Measurements from ENCODE around the gene ARHGEF33. TPM values are rescaled to one million over a fixed set of nuclear protein-coding genes. Genes with fewer than 3 reads are reported as not detected.

Gene ARHGEF33
- total RNA-seq, 1 donor = 0.43 TPM

DNA sequence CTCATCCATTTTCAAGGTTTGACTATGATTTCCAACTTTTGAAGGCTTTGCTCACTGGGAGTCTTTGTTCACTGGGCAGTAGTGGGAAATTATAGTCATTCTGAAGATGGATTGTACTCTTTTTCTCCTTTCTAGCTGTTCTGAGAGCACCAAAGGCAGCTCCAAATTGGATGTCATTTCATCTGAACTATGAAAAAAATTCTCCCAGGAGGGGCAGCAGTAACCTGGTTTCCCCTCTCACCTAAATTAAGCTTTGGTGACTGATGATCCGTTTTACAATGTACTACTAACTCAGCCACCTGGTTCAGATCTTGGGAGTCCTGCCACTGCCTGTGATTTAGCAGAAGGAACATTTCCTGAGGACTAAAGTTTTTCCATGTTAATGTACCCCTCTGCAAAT lies 17.6 kb downstream of the ARHGEF33 start:
- H3K4me3 ChIP-seq (ENCODE audit: low read depth, low read length) = no peak overlapping the region
- DNase-seq (ENCODE audit: low read depth) = no peak
- TF ChIP-seq, protein P1, sequence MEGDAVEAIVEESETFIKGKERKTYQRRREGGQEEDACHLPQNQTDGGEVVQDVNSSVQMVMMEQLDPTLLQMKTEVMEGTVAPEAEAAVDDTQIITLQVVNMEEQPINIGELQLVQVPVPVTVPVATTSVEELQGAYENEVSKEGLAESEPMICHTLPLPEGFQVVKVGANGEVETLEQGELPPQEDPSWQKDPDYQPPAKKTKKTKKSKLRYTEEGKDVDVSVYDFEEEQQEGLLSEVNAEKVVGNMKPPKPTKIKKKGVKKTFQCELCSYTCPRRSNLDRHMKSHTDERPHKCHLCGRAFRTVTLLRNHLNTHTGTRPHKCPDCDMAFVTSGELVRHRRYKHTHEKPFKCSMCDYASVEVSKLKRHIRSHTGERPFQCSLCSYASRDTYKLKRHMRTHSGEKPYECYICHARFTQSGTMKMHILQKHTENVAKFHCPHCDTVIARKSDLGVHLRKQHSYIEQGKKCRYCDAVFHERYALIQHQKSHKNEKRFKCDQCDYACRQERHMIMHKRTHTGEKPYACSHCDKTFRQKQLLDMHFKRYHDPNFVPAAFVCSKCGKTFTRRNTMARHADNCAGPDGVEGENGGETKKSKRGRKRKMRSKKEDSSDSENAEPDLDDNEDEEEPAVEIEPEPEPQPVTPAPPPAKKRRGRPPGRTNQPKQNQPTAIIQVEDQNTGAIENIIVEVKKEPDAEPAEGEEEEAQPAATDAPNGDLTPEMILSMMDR (IDR thresholded peaks at IDR 0.05; ENCODE audit: insufficient read depth, low read depth, low read length) = no peak

DNA sequence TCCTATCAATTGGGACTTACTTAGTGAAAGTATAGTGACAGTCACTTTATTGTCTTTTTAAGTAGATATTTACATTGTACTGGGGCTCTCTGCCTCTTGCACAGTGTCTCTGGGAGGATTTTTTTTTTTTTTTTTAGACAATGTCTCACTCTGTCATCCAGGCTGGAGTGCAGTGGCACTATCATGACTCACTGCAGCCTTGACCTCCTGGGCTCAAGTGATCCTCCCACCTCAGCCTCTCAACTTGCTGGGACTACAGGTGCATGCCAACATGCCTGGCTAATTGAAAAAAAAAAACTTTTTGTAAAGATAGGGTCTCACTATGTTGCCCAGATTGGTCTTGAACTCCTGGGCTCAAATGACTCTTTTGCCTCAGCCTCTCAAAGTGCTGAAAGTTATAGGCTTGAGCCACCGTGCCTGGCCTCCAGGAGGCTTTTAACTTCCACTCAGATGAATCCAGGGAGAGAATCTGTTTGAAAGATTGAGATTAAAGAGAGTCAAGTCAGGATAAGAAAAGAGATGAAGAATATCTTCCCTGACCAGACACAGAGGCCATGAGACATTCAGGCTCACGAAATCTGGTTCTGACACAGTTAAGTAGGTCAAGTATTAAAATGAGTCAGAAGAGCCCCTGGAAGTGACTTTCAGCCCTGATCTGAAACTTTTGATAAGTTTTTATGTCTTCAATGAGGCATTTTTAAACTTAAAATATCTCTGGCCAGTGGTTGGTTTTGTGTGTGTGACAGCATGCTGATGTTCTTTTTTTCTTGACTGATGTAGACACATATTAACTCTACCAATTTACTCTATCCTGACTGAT lies 18.3 kb downstream of the ARHGEF33 start:
- TF ChIP-seq, protein P1 (IDR thresholded peaks at IDR 0.05; ENCODE audit: insufficient read depth, low read depth, low read length) = no peak
- no peak overlapping the region for H3K4me3 ChIP-seq (ENCODE audit: low read depth, low read length)
- no peak for DNase-seq (ENCODE audit: low read depth)

DNA sequence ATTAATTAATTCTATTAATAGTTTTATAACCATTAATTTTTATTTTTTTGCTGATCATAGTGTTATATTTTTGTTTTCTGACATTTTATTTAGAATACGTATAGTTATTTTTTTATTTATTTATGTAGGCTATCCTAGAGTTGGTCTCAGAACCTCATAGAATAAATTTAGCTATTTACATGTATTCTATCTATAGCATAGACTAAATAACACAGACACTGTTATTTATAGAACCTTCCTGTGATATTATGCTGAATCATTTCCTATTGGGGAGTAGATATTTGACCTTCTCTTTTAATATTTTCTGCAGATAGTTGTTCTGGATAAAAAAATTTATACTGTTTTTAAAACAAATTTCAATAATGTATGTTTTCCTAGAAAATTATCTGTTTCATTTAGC lies 20.2 kb downstream of the ARHGEF33 start:
- TF ChIP-seq, protein P1 (IDR thresholded peaks at IDR 0.05; ENCODE audit: insufficient read depth, low read depth, low read length) = no peak
- DNase-seq (ENCODE audit: low read depth) = no peak
- no peak overlapping the region for H3K4me3 ChIP-seq (ENCODE audit: low read depth, low read length)

DNA sequence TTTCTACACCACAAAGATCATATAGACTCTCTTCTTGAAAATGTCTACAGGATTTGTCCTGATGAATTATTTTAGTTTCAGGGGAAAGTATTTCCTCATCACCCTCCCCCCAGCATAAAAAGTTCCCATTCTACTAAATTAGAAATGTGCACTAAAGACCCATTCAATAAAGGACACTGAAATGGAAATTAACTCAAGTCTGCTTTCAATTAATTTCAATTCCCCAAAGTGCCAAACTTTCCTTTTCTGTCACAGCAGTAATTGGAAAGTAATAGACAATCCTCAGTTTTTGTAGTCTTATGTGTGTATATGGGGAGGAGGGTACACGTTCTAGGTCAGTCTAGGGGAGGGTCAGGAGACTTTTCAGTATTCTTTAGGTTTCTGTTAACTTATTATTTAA lies 21.5 kb downstream of the ARHGEF33 start:
- DNase-seq (ENCODE audit: low read depth) = no peak
- no peak overlapping the region for H3K4me3 ChIP-seq (ENCODE audit: low read depth, low read length)
- TF ChIP-seq, protein P1 (IDR thresholded peaks at IDR 0.05; ENCODE audit: insufficient read depth, low read depth, low read length) = no peak

DNA sequence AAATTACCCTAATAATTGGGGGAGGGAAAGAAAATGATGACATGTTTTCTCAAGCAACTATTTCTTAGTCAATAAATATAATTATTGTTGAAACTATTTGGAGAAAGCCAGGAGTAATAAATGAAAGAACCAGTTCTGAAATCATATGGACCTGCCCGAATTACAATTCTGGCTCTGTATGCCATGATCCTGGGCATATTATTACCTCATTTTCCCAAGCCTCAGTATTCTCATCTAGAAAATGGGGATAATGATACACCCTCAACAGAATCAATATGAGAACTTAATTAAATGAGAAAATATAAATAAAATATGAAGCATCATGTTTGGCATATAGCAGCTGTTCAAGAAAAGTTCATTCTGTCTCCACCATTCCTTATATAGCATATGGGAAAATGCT lies 22.9 kb downstream of the ARHGEF33 start:
- no peak overlapping the region for H3K4me3 ChIP-seq (ENCODE audit: low read depth, low read length)
- TF ChIP-seq, protein P1 (IDR thresholded peaks at IDR 0.05; ENCODE audit: insufficient read depth, low read depth, low read length) = no peak
- DNase-seq (ENCODE audit: low read depth) = no peak

DNA sequence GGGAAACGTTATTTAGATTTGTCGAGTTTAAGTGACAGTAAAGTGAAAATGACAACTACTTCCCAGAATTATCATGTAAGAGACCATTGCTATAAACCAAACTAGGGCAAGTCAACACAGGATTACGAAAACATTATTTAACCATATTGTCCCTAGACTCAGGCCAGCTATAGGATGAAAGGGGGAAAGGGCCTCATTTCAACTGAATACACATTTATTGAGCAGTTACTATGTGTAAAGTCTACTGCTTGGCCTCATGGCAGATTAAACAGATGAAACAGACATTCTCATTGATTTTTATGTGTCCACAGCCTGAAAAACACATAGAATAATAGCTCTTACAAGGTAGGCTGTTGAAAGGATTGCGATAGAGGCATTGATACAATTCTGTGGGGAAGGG lies 32.7 kb downstream of the ARHGEF33 start:
- TF ChIP-seq, protein P1 (IDR thresholded peaks at IDR 0.05; ENCODE audit: insufficient read depth, low read depth, low read length) = no peak
- no peak for DNase-seq (ENCODE audit: low read depth)
- H3K4me3 ChIP-seq (ENCODE audit: low read depth, low read length) = no peak overlapping the region

DNA sequence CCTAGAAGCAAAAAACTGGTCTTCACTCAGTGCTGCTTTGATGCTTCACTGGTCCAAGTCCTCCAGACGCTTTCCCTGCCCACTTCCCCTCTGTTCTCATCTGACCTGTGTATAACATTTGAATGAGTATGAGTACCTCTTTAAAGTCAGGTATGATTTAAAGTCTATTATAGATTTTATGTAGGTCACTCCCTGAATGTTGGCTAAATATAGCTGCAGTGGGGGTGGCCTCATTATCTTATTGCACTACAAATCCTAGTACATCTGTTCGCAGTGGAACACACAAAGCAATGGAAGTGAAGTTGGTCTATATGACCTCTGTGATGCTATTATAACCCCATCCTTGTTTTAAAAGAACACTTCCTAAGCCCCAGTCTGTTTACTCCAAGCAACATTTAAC lies 33.2 kb downstream of the ARHGEF33 start:
- no peak overlapping the region for H3K4me3 ChIP-seq (ENCODE audit: low read depth, low read length)
- TF ChIP-seq, protein P1 (IDR thresholded peaks at IDR 0.05; ENCODE audit: insufficient read depth, low read depth, low read length) = no peak
- DNase-seq (ENCODE audit: low read depth) = no peak

Data from fibroblast of villous mesenchyme (primary cell).